ENCODE measurements around the gene SPAAR.
"Not testable (repeated sequence)": the region's sequence is repeated elsewhere in the genome, so short reads cannot be mapped to it uniquely, and the experiment has no call there.

Gene SPAAR

GRCh38 chr9:35923598-35923926, 14.3 kb downstream of the SPAAR start:
- DNase-seq (ENCODE audit: low read depth) = no peak

- DNase-seq (ENCODE audit: low read depth) = no peak
These were observed 14.9 kb downstream of the SPAAR start for GRCh38 chr9:35923927-35924763.

GRCh38 chr9:35928591-35929452, 19.5 kb downstream of the SPAAR start:
- DNase-seq (ENCODE audit: low read depth) = no peak

- DNase-seq (ENCODE audit: low read depth) = no peak
These were observed 20.1 kb downstream of the SPAAR start for GRCh38 chr9:35929453-35929718.

GRCh38 chr9:35930521-35930920, 21.2 kb downstream of the SPAAR start:
- DNase-seq (ENCODE audit: low read depth) = no peak

GRCh38 chr9:35930989-35931388, 21.7 kb downstream of the SPAAR start:
- DNase-seq (ENCODE audit: low read depth) = no peak

GRCh38 chr9:35932735-35933134, 23.4 kb downstream of the SPAAR start:
- no peak for DNase-seq (ENCODE audit: low read depth)

GRCh38 chr9:35933550-35934067, 24.3 kb downstream of the SPAAR start:
- DNase-seq (ENCODE audit: low read depth) = no peak

- not testable (repeated sequence) for DNase-seq (ENCODE audit: low read depth)
These were observed 24.8 kb downstream of the SPAAR start for GRCh38 chr9:35934069-35934468.

- DNase-seq (ENCODE audit: low read depth) = no peak
These were observed 26.0 kb downstream of the SPAAR start for GRCh38 chr9:35935261-35935660.

GRCh38 chr9:35935755-35936509, 26.6 kb downstream of the SPAAR start:
- no peak for DNase-seq (ENCODE audit: low read depth)

- DNase-seq (ENCODE audit: low read depth) = no peak
These were observed 27.9 kb downstream of the SPAAR start for GRCh38 chr9:35937227-35937626.

- no peak for DNase-seq (ENCODE audit: low read depth)
These were observed 29.4 kb downstream of the SPAAR start for GRCh38 chr9:35938474-35939356.

- DNase-seq (ENCODE audit: low read depth) = no peak
These were observed 30.5 kb downstream of the SPAAR start for GRCh38 chr9:35939679-35940250.

- DNase-seq (ENCODE audit: low read depth) = no peak
These were observed 31.4 kb downstream of the SPAAR start for GRCh38 chr9:35940458-35941407.

GRCh38 chr9:35942286-35942685, 33.0 kb downstream of the SPAAR start:
- no peak for DNase-seq (ENCODE audit: low read depth)

- DNase-seq (ENCODE audit: low read depth) = no peak
These were observed 34.9 kb downstream of the SPAAR start for GRCh38 chr9:35944173-35944572.

GRCh38 chr9:35944841-35945240, 35.6 kb downstream of the SPAAR start:
- DNase-seq (ENCODE audit: low read depth) = no peak

GRCh38 chr9:35945341-35946018, 36.2 kb downstream of the SPAAR start:
- peak; percentile 29 for DNase-seq (ENCODE audit: low read depth)

All from stimulated activated CD8-positive, alpha-beta memory T cell treated with anti-CD3 and anti-CD28 coated beads, Interleukin-15, amount 100 ng/mL, for 24 hours (primary cell).